Peyer's patch (tissue), 4 donors: Measurements from ENCODE around the gene PPP1R14D. TPM values are rescaled to one million over a fixed set of nuclear protein-coding genes. Genes with fewer than 3 reads are reported as not detected.

Source experiments
- DNase-seq, 3 donors: peaks; one replicate each; pipeline ENCODE4 v3.0.0-alpha.2; 2017 to 2019
- H3K27ac ChIP-seq, 4 donors: fragments of 200-600 bp; sonication (generic); one replicate each; pipeline ENCODE4 v1.5.1; 2016 to 2019
- H3K27me3 ChIP-seq, 2 donors: fragments of 200-600 bp; sonication (generic); one replicate each; pipeline ENCODE4 v1.5.1; 2019
- H3K36me3 ChIP-seq, 3 donors: fragments of 200-600 bp; sonication (generic); one replicate each; pipeline ENCODE4 v1.5.1; 2016 to 2019
- H3K4me1 ChIP-seq, 4 donors: fragments of 200-600 bp; sonication (generic); one replicate each; pipeline ENCODE4 v1.5.1; 2016 to 2019
- H3K4me3 ChIP-seq, 4 donors: fragments of 200-600 bp; sonication (generic); 1 replicate in 3 of 4; 2 replicates in 1 of 4; pipeline ENCODE4 v1.5.1; 2016 to 2019; ENCODE audit warnings: mild to moderate bottlenecking in 1 of 4
- H3K9me3 ChIP-seq, 4 donors: fragments of 200-600 bp; sonication (generic); one replicate each; pipeline ENCODE4 v1.5.1; 2016 to 2019; ENCODE audit warnings: mild to moderate bottlenecking in 1 of 4
- CTCF ChIP-seq, 6 experiments: fragments of 450-650 bp in 4 of 6; fragments of 200-600 bp in 2 of 6; sonication (generic) in 1 of 6; IDR thresholded peaks; one replicate each; pipeline ENCODE4 v1.5.1; 2017 to 2019; ENCODE audit warnings: antibody characterized with exemption in 6 of 6, mild to moderate bottlenecking in 3 of 6, moderate library complexity in 1 of 6
- POLR2A ChIP-seq, 2 donors: fragments of 450-650 bp; IDR thresholded peaks; one replicate each; pipeline ENCODE4 v1.5.1; 2017; ENCODE audit warnings: antibody characterized with exemption in 2 of 2, mild to moderate bottlenecking in 2 of 2, moderate library complexity in 2 of 2
- total RNA-seq, 4 donors: library from RNA; depleted of rRNA; stranded (reverse); fragments of >200 nt; gene quantifications; one replicate each; pipeline ENCODE4 v1.1.0, GENCODE V29; 2016

PPP1R14D gene
- total RNA-seq, 4 donors from 2014 or later = 42.9 to 217 (median 148) TPM

GRCh38 chr15:40845036-40845435, 16.5 kb upstream of the PPP1R14D start:
- Histone ChIP-seq H3K4me3 (peak overlapping the region; percentile 60 to 76 (median 71)), H3K27ac (peak overlapping the region in 3 of 4 donors; percentile 83 to 94 (median 92)), H3K36me3 (peaks cover 0 to 5% (median 0%) of the 10 kb centered on the region in 3 donors), H3K4me1 (peaks cover 0 to 20% (median 14%) of the 10 kb centered on the region in 4 donors), H3K9me3 (no peaks in the 10 kb centered on the region), H3K27me3 (no peaks in the 10 kb centered on the region)
- DNase-seq = no peak
- TF ChIP-seq CTCF (IDR thresholded peaks at IDR 0.05) (no peak), POLR2A (IDR thresholded peaks at IDR 0.05) (no peak)

GRCh38 chr15:40844696-40845030, 16.2 kb upstream of the PPP1R14D start:
- Histone ChIP-seq H3K27me3 (no peaks in the 10 kb centered on the region), H3K27ac (peak overlapping the region; percentile 61 to 94 (median 88)), H3K4me3 (peak overlapping the region; percentile 60 to 76 (median 71)), H3K4me1 (peaks cover 0 to 20% (median 12%) of the 10 kb centered on the region in 4 donors), H3K36me3 (peaks cover 0 to under 1% (median 0%) of the 10 kb centered on the region in 3 donors), H3K9me3 (no peaks in the 10 kb centered on the region)
- no peak for TF ChIP-seq POLR2A (IDR thresholded peaks at IDR 0.05)
- TF ChIP-seq CTCF (IDR thresholded peaks at IDR 0.05) = peak in 1 of 6 experiments; percentile 0
- peak in 2 of 3 donors; percentile 31 to 56 for DNase-seq

- peak; percentile 51 to 88 (median 86) for DNase-seq
- no peaks in the 10 kb centered on the region for H3K27me3 ChIP-seq
Measured at GRCh38 chr15:40843885-40844695, 15.6 kb upstream of the PPP1R14D start, which contains the start of gene SPINT1. TSS of gene SPINT1 (plus strand) at chr15:40844048. CDS start at chr15:40844555, 507 bp downstream.

GRCh38 chr15:40843261-40843884, 14.9 kb upstream of the PPP1R14D start:
- Histone ChIP-seq H3K27me3 (no peaks in the 10 kb centered on the region), H3K27ac (peak overlapping the region; percentile 61 to 94 (median 88)), H3K36me3 (no peaks in the 10 kb centered on the region), H3K4me1 (peaks cover 0 to 20% (median 11%) of the 10 kb centered on the region in 4 donors), H3K9me3 (no peaks in the 10 kb centered on the region), H3K4me3 (peak overlapping the region; percentile 60 to 76 (median 71))
- no peak for DNase-seq
- no peak for TF ChIP-seq CTCF (IDR thresholded peaks at IDR 0.05)
- no peak for TF ChIP-seq POLR2A (IDR thresholded peaks at IDR 0.05)

More at GRCh38 chr15:40843885-40844695, 15.6 kb upstream of the PPP1R14D start, which contains the start of gene SPINT1:
- Histone ChIP-seq H3K27ac (peak within 1 kb of the TSS; percentile 61 to 94 (median 88)), H3K36me3 (no peaks in the 10 kb centered on the region), H3K4me3 (peak within 1 kb of the TSS; percentile 60 to 76 (median 71)), H3K9me3 (no peaks in the 10 kb centered on the region), H3K4me1 (peaks cover 0 to 20% (median 11%) of the 10 kb centered on the region in 4 donors)
- TF ChIP-seq POLR2A (IDR thresholded peaks at IDR 0.05) (peak; percentile 72 to 79), CTCF (IDR thresholded peaks at IDR 0.05) (peak in 2 of 6 experiments; percentile 3 to 13)

DNA sequence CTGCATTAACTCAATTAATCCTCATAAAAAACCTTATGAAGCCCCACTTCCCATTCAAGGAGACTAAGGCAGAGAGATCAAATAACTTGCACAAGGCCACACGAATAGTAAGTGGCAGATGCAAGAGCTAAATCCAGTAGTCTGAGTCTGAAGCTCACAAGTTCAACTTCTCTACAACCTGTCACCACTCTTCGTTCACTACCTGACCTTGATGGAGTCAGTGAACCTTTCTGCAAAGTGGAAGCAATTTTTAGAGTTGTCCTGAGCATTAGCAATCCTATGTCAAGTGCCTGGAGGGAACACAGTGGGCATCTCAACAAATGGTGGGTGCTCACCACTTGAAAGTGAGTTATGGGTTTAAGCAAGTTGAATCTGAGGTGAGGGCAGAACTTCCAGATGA, 13.2 kb upstream of the PPP1R14D start:
- H3K27ac ChIP-seq = no peak overlapping the region

More for the DNA sequence above, 13.2 kb upstream of the PPP1R14D start:
- no peak for DNase-seq
- Histone ChIP-seq H3K4me3 (no peak overlapping the region), H3K9me3 (no peaks in the 10 kb centered on the region), H3K27me3 (no peaks in the 10 kb centered on the region), H3K4me1 (peaks cover 0 to 9% (median 4%) of the 10 kb centered on the region in 4 donors), H3K36me3 (no peaks in the 10 kb centered on the region)
- TF ChIP-seq POLR2A (IDR thresholded peaks at IDR 0.05) = no peak
- no peak for TF ChIP-seq CTCF (IDR thresholded peaks at IDR 0.05)
